ENCODE measurements around the gene CLDN10. TPM values are rescaled to one million over a fixed set of nuclear protein-coding genes. Genes with fewer than 3 reads are reported as not detected.
"Not testable (repeated sequence)": the region's sequence is repeated elsewhere in the genome, so short reads cannot be mapped to it uniquely, and the experiment has no call there.

Gene CLDN10
- total and polyA plus RNA-seq, 2 of the 8 experiments (the other 6 are each of a cell fraction or from before 2014, with no cell fraction given), result 41.2 to 43.6 TPM

DNA sequence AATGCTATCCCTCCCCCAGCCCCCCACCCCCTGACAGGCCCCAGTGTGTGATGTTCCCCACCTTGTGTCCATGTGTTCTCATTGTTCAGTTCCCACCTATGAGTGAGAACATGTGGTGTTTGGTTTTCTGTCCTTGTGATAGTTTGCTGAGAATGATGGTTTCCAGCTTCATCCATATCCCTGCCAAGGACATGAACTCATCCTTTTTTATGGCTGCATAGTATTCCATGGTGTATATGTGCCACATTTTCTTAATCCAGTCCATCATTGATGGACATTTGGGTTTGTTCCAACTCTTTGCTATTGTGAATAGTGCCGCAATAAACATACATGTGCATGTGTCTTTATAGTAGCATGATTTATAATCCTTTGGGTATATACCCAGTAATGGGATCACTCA is 13.2 kb downstream of the CLDN10 start:
- CTCF ChIA-PET (ENCODE audit: partially characterized antibody), result interaction anchor here (1.4 to 2.0 kb wide), 2 partner anchors 14 to 18 kb away, joined by 4 to 8 read pairs; partner anchors contain the start of gene CLDN10
- H3K79me2 ChIP-seq (ENCODE audit: control insufficient read depth in 1 of 2, insufficient read depth in 2 of 2, low read length in 2 of 2); H3K36me3 ChIP-seq (ENCODE audit: control insufficient read depth in 2 of 4, insufficient read depth in 4 of 4, low read length in 3 of 4); H3K23me2 ChIP-seq (ENCODE audit: low read depth, low read length); H3K79me1 ChIP-seq (ENCODE audit: low read depth, low read length); H3K18ac ChIP-seq (ENCODE audit: extremely low read depth, low read length); H2BK20ac ChIP-seq (ENCODE audit: low read length); H4K20me1 ChIP-seq (replicated peaks in 1 of 2; ENCODE audit: control insufficient read depth in 1 of 2, insufficient read depth in 2 of 2, low read length in 2 of 2); H3K9me3 ChIP-seq (ENCODE audit: insufficient read depth in 2 of 2, low read depth in 1 of 2, low read length in 1 of 2); H3K56ac ChIP-seq (replicated peaks; ENCODE audit: insufficient read length, low read depth, low read length); H2BK120ac ChIP-seq (replicated peaks; ENCODE audit: low read depth, low read length); H4K8ac ChIP-seq (ENCODE audit: extremely low read depth, insufficient read depth, low read length); H2BK15ac ChIP-seq (ENCODE audit: low read length); H2BK12ac ChIP-seq (ENCODE audit: low read depth, low read length); H4K5ac ChIP-seq (ENCODE audit: insufficient read length, low read depth, low read length); H3K14ac ChIP-seq (ENCODE audit: insufficient read length); H3K4me2 ChIP-seq (ENCODE audit: insufficient read depth in 1 of 2, low read depth in 2 of 2, low read length in 2 of 2); H3K4me3 ChIP-seq (ENCODE audit: extremely low read depth in 1 of 4, insufficient read depth in 2 of 4, low read depth in 3 of 4, low read length in 4 of 4); H3K27ac ChIP-seq (ENCODE audit: low read depth, low read length); H3K27me3 ChIP-seq (replicated peaks in 1 of 4; ENCODE audit: control insufficient read depth in 3 of 4, extremely low read depth in 1 of 4, insufficient read depth in 3 of 4, low read length in 3 of 4); FAIRE-seq; H2BK5ac ChIP-seq (ENCODE audit: low read depth, low read length); H3K23ac ChIP-seq (ENCODE audit: insufficient read length); DNase-seq (ENCODE audit: low read depth in 1 of 2, low spot score in 2 of 2); POLR2A ChIA-PET (ENCODE audit: partially characterized antibody); H2AK5ac ChIP-seq (ENCODE audit: low read depth, low read length); H2AFZ ChIP-seq (ENCODE audit: low read length); H3K9ac ChIP-seq (replicated peaks in 1 of 4; ENCODE audit: extremely low read depth in 1 of 4, low read depth in 3 of 4, low read length in 3 of 4); H3K4ac ChIP-seq (replicated peaks; ENCODE audit: insufficient read length, low read depth, low read length); H4K91ac ChIP-seq (replicated peaks; ENCODE audit: insufficient read length, low read length); H3K4me1 ChIP-seq (replicated peaks in 1 of 4; ENCODE audit: control insufficient read depth in 3 of 4, insufficient read depth in 4 of 4, low read length in 3 of 4): not testable (repeated sequence)
- 94% methylated on average over 1 of the region's 1 CpG; no CpG with 5 or more reads in 1 of the 2 experiments for WGBS, 2 experiments (ENCODE audit: extremely low coverage in 1 of 2, insufficient coverage in 1 of 2, insufficient read length in 1 of 2, insufficient replicate concordance in 2 of 2, low coverage in 1 of 2, low lambda C conversion rate in 2 of 2, missing lambda C conversion rate in 1 of 2)
